Activated CD8-positive, alpha-beta T cell treated with anti-CD3 and anti-CD28 coated beads for 36 hours (primary cell): ENCODE data around the gene CCDC159. TPM values are rescaled to one million over a fixed set of nuclear protein-coding genes. Genes with fewer than 3 reads are reported as not detected.
"Not testable (repeated sequence)": the region's sequence is repeated elsewhere in the genome, so short reads cannot be mapped to it uniquely, and the experiment has no call there.

ENCODE experiments used
- ATAC-seq: fragments of 200-7000 bp; cut with Tn5 transposase; one replicate; pipeline ENCODE4 v1.10.0; 2021; ENCODE audit warnings: mild to moderate bottlenecking, moderate library complexity
- CTCF ChIA-PET: fragments of 350-600 bp; sonication (Branson Sonifier 250); formaldehyde crosslinking; loops from one replicate; lab custom pipeline; 2021; ENCODE audit warnings: antibody characterized with exemption; lab: Charles Lee
- POLR2A ChIA-PET: fragments of 350-600 bp; sonication (Branson Sonifier 250); formaldehyde crosslinking; loops from one replicate; lab custom pipeline; 2021; ENCODE audit warnings: antibody characterized with exemption; lab: Charles Lee
- DNase-seq: peaks from one replicate; pipeline ENCODE4 v3.0.0-alpha.2; 2020
- H3K27ac Mint-ChIP-seq: one replicate; pipeline ENCODE4 v1.8.0; 2021; ENCODE audit warnings: mild to moderate bottlenecking, mixed read lengths
- H3K27me3 Mint-ChIP-seq: one replicate; pipeline ENCODE4 v1.8.0; 2021; ENCODE audit warnings: mixed read lengths
- H3K36me3 Mint-ChIP-seq: one replicate; pipeline ENCODE4 v1.8.0; 2021; ENCODE audit warnings: low read depth, mixed read lengths
- H3K4me1 Mint-ChIP-seq: one replicate; pipeline ENCODE4 v1.8.0; 2021; ENCODE audit warnings: low read depth, mixed read lengths
- H3K4me3 Mint-ChIP-seq: one replicate; pipeline ENCODE4 v1.8.0; 2021; ENCODE audit warnings: mild to moderate bottlenecking, moderate library complexity, mixed read lengths
- H3K9me3 Mint-ChIP-seq: one replicate; pipeline ENCODE4 v1.8.0; 2021; ENCODE audit warnings: mixed read lengths
- intact Hi-C: fragments of 100-400 bp; cut with micrococcal nuclease; formaldehyde crosslinking; loops from one replicate; pipeline ENCODE4 v1.10.0; 2022
- total RNA-seq, 2 experiments: library from RNA; stranded (reverse); gene quantifications; one replicate each; pipeline ENCODE4 v1.2.3, GENCODE V29; 2021
- TF ChIP-seq, protein P1 (sequence below): fragments of 200-600 bp; IDR thresholded peaks from one replicate; pipeline ENCODE4 v1.8.0; 2022; ENCODE audit warnings: antibody characterized with exemption, mild to moderate bottlenecking

CCDC159 gene
- total RNA-seq, 2 experiments from 2014 or later: 9.7 to 10.5 TPM

DNA sequence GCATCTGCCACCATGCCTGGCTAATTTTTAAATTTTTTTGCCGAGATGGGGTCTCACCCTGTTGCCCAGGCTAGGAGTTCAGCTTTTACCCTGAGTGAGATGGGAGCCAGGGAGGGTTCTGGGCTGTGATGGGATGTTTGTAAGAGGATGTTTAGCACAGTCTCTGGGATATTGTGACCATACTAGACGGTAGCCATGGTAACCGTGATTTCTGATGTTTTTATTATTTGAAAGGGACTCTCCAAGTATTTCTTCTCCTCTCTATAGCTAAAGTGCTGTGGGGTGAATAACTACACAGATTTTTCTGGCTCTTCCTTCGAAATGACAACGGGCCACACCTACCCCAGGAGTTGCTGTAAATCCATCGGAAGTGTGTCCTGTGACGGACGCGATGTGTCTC is 40.0 kb upstream of the CCDC159 start:
- ATAC-seq (no peak), DNase-seq (no peak)
- H3K9me3 Mint-ChIP-seq: no peaks in the 10 kb centered on the region
- peaks cover 4% of the 10 kb centered on the region for H3K27me3 Mint-ChIP-seq
- H3K4me1 Mint-ChIP-seq: no peaks in the 10 kb centered on the region
- TF ChIP-seq, protein P1, sequence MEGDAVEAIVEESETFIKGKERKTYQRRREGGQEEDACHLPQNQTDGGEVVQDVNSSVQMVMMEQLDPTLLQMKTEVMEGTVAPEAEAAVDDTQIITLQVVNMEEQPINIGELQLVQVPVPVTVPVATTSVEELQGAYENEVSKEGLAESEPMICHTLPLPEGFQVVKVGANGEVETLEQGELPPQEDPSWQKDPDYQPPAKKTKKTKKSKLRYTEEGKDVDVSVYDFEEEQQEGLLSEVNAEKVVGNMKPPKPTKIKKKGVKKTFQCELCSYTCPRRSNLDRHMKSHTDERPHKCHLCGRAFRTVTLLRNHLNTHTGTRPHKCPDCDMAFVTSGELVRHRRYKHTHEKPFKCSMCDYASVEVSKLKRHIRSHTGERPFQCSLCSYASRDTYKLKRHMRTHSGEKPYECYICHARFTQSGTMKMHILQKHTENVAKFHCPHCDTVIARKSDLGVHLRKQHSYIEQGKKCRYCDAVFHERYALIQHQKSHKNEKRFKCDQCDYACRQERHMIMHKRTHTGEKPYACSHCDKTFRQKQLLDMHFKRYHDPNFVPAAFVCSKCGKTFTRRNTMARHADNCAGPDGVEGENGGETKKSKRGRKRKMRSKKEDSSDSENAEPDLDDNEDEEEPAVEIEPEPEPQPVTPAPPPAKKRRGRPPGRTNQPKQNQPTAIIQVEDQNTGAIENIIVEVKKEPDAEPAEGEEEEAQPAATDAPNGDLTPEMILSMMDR: no peak
- no peaks in the 10 kb centered on the region for H3K36me3 Mint-ChIP-seq
- no peak overlapping the region for H3K27ac Mint-ChIP-seq
- intact Hi-C loops: no loop called here
- ChIA-PET CTCF (interaction anchor here (1.7 kb wide), 1 partner anchor 176 kb away, joined by 4 read pairs; no protein-coding TSS in a partner anchor), POLR2A (interaction anchor here (0.6 kb wide), 1 partner anchor 20 kb away, joined by 3 read pairs; no protein-coding TSS in a partner anchor)
- H3K4me3 Mint-ChIP-seq: no peak overlapping the region

DNA sequence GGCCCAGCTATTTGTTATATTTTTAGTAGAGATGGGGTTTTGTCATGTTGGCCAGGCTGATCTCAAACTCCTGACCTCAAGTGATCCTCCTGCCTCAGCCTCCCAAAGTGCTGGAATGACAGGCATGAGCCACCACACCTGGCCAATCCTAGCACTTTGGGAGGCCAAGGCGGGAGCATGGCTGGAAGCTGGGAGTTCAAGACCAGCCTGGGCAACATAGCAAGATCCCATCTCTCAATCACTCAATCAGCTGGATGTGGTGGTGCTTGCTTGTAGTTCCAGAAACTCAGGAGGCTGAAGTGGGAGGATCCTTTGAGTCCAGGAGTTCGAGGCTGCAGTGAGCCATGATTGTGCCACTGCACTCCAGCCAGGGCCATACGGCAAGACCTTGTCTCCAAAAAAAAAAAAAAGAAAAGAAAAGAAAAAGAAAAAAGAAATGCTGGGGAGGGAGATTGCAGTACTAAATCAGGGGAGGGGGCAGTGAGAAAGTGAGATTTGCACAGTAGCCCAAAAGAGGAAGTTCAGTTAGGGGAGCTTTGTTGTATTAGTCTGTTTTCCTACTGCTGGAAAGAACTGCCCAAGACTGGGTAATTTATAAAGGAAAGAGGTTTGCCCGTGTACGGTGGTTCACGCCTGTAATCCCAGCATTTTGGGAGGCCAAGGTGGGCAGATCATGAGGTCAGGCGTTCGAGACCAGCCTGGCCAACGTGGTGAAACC is 25.9 kb upstream of the CCDC159 start:
- POLR2A ChIA-PET, intact Hi-C loops, H3K4me3 Mint-ChIP-seq, H3K9me3 Mint-ChIP-seq, ATAC-seq, DNase-seq, H3K36me3 Mint-ChIP-seq, H3K27ac Mint-ChIP-seq: not testable (repeated sequence)
- CTCF ChIA-PET: interaction anchor here (1.4 to 1.7 kb wide), 2 partner anchors 26 to 162 kb away, joined by 3 to 4 read pairs; partner anchors contain the start of genes CCDC159 and TMEM205
- Mint-ChIP-seq H3K4me1 (peaks cover 18% of the 10 kb centered on the region), H3K27me3 (peaks cover 21% of the 10 kb centered on the region)

DNA sequence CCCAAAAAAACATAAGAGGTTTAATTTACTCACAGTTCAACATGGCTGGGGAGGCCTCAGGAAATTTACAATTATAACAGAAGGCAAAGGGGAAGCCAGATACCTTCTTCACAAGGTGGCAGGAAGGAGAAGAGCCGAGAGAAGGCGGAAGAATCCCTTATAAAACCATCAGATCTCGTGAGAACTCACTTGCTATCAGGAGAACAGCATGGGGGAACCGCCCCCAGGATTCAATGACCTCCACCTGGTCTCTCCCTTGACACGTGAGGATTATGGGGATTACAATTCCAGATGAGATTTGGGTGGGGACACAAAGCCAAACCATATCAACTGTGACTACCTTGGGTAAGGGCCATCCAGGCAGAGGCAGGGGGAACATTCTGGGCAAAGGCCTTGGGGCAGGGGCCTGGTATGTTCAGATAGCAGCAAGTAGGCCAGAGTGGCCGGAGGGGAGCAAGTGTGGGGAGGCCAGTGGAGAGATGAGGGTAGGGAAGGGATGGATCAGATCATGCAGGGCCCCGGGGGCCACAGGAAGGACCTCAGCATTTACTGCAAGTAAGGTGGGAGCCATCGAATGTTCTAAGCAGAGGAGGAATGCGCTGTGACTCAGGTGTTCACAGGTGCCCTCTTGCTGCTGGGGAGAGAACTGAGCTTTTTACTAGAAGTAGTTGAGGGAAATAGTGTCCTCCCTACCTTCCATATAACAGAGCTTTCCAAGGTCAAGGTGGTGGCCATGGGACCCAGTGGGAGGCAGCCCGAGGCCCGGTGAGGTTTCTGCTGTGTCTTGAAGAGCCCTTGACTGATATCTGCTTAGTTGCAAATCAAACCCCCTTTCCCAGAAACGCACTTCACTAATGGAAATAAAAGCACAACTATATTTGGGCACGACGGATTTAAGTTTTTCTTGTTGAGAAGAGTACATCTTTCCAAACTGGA is 24.9 kb upstream of the CCDC159 start:
- peaks cover 21% of the 10 kb centered on the region for H3K27me3 Mint-ChIP-seq

DNA sequence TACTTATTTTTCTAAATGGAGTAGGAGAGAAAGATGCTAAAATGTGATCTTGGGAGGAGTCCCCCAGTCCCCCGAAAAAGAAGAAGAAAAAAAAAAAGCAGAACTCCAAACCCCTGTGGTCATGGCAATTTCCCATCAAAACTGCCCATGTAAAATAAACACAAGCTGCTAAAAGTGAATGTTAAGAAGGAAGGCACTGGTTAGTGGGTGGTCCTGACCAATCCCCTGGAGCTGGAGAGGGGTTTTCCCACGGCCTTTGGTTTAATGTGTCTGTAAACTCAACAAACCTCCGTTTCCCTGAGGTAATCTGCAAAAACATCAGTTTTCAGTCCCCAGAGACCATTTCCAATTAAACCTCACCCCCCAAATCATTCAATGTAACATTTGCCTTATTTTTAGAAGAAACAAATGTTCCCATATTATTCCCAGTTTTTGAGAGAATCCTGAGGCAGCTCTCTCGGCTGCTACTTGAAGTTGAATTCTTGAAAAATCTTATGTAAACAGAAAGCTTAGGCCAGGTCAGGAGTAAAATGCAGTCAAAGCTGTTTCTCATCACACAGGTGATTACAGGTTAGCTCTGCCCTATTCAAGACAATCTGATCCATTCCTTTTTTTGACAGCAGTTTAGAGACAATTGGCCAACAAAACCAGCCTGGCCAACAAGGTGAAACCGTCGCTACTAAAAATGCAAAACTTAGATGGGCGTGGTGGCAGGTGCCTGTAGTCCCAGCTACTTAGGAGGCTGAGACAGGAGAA is 23.9 kb upstream of the CCDC159 start:
- ChIA-PET POLR2A (interaction anchor here (1.3 kb wide), 1 partner anchor 80 kb away, joined by 3 read pairs; no protein-coding TSS in a partner anchor), CTCF (interaction anchor here (0.9 to 2.2 kb wide), 3 partner anchors 17 to 59 kb away, joined by 3 to 8 read pairs (median 5); partner anchors contain the start of gene RAB3D)
- TF ChIP-seq, protein P1: no peak
- intact Hi-C loops: no loop called here
- H3K9me3 Mint-ChIP-seq: no peaks in the 10 kb centered on the region
- H3K27ac Mint-ChIP-seq: no peak overlapping the region
- DNase-seq (no peak), ATAC-seq (no peak)
- H3K4me1 Mint-ChIP-seq: peaks cover 18% of the 10 kb centered on the region
- H3K36me3 Mint-ChIP-seq: no peaks in the 10 kb centered on the region
- no peak overlapping the region for H3K4me3 Mint-ChIP-seq
- peaks cover 18% of the 10 kb centered on the region for H3K27me3 Mint-ChIP-seq

More for the DNA sequence above, 24.9 kb upstream of the CCDC159 start:
- intact Hi-C loops: no loop called here
- H3K27ac Mint-ChIP-seq: no peak overlapping the region
- TF ChIP-seq, protein P1: no peak
- CTCF ChIA-PET: interaction anchor here (0.9 to 1.7 kb wide), 3 partner anchors 18 to 48 kb away, joined by 3 to 5 read pairs (median 3); partner anchors contain the start of genes CCDC159, RAB3D and TMEM205
- H3K4me3 Mint-ChIP-seq: no peak overlapping the region
- peaks cover 18% of the 10 kb centered on the region for H3K4me1 Mint-ChIP-seq
- POLR2A ChIA-PET: no interaction called here
- no peaks in the 10 kb centered on the region for H3K9me3 Mint-ChIP-seq
- ATAC-seq (no peak), DNase-seq (no peak)
- H3K36me3 Mint-ChIP-seq: no peaks in the 10 kb centered on the region
